ENCODE data around the gene UNC13C. TPM values are rescaled to one million over a fixed set of nuclear protein-coding genes. Genes with fewer than 3 reads are reported as not detected.

Gene UNC13C
- total RNA-seq, 1 experiment from 2014 or later, result not detected

DNA sequence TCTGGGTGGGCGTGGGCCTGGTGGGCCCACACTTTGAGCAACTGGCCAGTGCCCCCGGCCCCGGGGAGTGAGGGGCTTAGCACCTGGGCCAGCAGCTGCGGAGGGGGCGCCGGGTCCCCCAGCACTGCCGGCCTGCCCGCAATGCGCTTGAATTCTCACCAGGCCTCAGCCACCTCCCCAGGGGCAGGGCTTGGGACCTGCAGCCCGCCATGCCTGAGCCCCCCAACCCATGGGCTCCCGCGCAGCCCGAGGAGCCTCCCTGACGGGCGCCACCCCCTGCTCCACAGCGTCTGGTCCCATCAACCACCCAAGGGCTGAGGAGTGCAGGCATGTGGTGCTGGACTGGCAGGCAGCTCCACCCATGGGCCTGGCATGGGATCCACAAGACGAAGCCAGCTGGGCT, 484.3 kb downstream of the UNC13C start:
- intact Hi-C loops (cut with micrococcal nuclease), result no loop called here

DNA sequence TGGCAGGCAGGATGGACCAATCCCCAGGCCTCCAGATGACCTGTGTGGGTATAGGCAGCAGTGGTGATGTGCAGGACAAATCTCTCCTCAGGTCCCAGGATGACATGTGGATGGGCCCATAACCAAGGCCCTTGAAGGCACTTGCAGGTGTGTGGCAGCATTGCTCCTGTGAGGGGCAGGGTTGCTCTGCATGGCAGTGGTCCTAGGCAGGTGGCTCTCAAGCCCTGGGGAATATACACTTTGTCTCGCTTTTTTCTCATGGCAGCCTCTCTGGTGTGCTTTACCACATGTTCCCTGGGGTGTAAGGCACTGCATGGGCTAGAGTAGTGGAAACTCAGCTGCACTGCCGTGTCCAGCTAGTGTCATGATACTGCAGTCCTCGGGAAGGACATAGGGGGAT, 503.6 kb downstream of the UNC13C start:
- no peak for DNase-seq (ENCODE audit: low read depth, low spot score)
- ChIA-PET CTCF (no interaction called here), RAD21 (ENCODE audit: low non-redundant PET in 1 of 2, low total read pairs in 2 of 2, uncharacterized antibody in 2 of 2, unreplicated experiment in 2 of 2) (no interaction called here), POLR2A (no interaction called here)
- no peak overlapping the region for H3K4me2 ChIP-seq (ENCODE audit: low read length)
- H2AFZ ChIP-seq (ENCODE audit: low read depth, low read length, poor library complexity, severe bottlenecking), result no peak overlapping the region
- no TSS peak for BruUV-seq (replicated peaks)
- H3K36me3 ChIP-seq (ENCODE audit: control insufficient read depth in 1 of 2, insufficient read depth in 2 of 2, low read length in 2 of 2), result no peaks in the 10 kb centered on the region
- intact Hi-C loops (cut with micrococcal nuclease), result no loop called here
- no peaks in the 10 kb centered on the region for H3K27me3 ChIP-seq (ENCODE audit: insufficient read depth, low read length)
- no peaks in the 10 kb centered on the region for H3K4me1 ChIP-seq (ENCODE audit: control insufficient read depth in 1 of 2, insufficient read depth in 2 of 2, low read length in 2 of 2)
- no peaks in the 10 kb centered on the region for H4K20me1 ChIP-seq (ENCODE audit: insufficient read depth)
- no peak overlapping the region for H3K27ac ChIP-seq (ENCODE audit: low read depth, low read length)
- H3K9me3 ChIP-seq (ENCODE audit: control insufficient read depth in 1 of 2, insufficient read depth in 1 of 2, low read depth in 1 of 2, low read length in 2 of 2), result peaks cover 11 to 23% of the 10 kb centered on the region in 2 experiments; a peak in 3 of 4 replicates
- ATAC-seq, result no peak
- no peak overlapping the region for H3K9ac ChIP-seq (ENCODE audit: low read length)
- no peaks in the 10 kb centered on the region for H3K79me2 ChIP-seq (ENCODE audit: insufficient read depth, low read length)
- H3K9me2 ChIP-seq (ENCODE audit: insufficient read depth), result no peaks in the 10 kb centered on the region
- no peak overlapping the region for H3K4me3 ChIP-seq (replicated peaks in 1 of 2; ENCODE audit: low read depth in 1 of 2, low read length in 2 of 2)
- TF ChIP-seq, protein P1, sequence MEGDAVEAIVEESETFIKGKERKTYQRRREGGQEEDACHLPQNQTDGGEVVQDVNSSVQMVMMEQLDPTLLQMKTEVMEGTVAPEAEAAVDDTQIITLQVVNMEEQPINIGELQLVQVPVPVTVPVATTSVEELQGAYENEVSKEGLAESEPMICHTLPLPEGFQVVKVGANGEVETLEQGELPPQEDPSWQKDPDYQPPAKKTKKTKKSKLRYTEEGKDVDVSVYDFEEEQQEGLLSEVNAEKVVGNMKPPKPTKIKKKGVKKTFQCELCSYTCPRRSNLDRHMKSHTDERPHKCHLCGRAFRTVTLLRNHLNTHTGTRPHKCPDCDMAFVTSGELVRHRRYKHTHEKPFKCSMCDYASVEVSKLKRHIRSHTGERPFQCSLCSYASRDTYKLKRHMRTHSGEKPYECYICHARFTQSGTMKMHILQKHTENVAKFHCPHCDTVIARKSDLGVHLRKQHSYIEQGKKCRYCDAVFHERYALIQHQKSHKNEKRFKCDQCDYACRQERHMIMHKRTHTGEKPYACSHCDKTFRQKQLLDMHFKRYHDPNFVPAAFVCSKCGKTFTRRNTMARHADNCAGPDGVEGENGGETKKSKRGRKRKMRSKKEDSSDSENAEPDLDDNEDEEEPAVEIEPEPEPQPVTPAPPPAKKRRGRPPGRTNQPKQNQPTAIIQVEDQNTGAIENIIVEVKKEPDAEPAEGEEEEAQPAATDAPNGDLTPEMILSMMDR (IDR thresholded peaks at IDR 0.05 in 2 of 3, conservative IDR thresholded peaks at IDR 0.05 in 1 of 3; ENCODE audit: borderline replicate concordance in 1 of 3, insufficient read depth in 1 of 3, low read depth in 2 of 3, low read length in 2 of 3), result no peak
- TF ChIP-seq EZH2 (IDR thresholded peaks at IDR 0.05), result no peak
- TF ChIP-seq, protein P2, sequence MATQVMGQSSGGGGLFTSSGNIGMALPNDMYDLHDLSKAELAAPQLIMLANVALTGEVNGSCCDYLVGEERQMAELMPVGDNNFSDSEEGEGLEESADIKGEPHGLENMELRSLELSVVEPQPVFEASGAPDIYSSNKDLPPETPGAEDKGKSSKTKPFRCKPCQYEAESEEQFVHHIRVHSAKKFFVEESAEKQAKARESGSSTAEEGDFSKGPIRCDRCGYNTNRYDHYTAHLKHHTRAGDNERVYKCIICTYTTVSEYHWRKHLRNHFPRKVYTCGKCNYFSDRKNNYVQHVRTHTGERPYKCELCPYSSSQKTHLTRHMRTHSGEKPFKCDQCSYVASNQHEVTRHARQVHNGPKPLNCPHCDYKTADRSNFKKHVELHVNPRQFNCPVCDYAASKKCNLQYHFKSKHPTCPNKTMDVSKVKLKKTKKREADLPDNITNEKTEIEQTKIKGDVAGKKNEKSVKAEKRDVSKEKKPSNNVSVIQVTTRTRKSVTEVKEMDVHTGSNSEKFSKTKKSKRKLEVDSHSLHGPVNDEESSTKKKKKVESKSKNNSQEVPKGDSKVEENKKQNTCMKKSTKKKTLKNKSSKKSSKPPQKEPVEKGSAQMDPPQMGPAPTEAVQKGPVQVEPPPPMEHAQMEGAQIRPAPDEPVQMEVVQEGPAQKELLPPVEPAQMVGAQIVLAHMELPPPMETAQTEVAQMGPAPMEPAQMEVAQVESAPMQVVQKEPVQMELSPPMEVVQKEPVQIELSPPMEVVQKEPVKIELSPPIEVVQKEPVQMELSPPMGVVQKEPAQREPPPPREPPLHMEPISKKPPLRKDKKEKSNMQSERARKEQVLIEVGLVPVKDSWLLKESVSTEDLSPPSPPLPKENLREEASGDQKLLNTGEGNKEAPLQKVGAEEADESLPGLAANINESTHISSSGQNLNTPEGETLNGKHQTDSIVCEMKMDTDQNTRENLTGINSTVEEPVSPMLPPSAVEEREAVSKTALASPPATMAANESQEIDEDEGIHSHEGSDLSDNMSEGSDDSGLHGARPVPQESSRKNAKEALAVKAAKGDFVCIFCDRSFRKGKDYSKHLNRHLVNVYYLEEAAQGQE (IDR thresholded peaks at IDR 0.05; ENCODE audit: low read depth), result no peak
- TF ChIP-seq SIN3A (IDR thresholded peaks at IDR 0.05; ENCODE audit: low read depth), result no peak
- no peak for TF ChIP-seq EGR1 (IDR thresholded peaks at IDR 0.05; ENCODE audit: low read depth)
- TF ChIP-seq, protein P3, sequence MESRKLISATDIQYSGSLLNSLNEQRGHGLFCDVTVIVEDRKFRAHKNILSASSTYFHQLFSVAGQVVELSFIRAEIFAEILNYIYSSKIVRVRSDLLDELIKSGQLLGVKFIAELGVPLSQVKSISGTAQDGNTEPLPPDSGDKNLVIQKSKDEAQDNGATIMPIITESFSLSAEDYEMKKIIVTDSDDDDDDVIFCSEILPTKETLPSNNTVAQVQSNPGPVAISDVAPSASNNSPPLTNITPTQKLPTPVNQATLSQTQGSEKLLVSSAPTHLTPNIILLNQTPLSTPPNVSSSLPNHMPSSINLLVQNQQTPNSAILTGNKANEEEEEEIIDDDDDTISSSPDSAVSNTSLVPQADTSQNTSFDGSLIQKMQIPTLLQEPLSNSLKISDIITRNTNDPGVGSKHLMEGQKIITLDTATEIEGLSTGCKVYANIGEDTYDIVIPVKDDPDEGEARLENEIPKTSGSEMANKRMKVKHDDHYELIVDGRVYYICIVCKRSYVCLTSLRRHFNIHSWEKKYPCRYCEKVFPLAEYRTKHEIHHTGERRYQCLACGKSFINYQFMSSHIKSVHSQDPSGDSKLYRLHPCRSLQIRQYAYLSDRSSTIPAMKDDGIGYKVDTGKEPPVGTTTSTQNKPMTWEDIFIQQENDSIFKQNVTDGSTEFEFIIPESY (IDR thresholded peaks at IDR 0.05; ENCODE audit: extremely low read depth, insufficient replicate concordance, low read length), result no peak
- TF ChIP-seq SRF (IDR thresholded peaks at IDR 0.05; ENCODE audit: low read depth), result no peak
- no peak for TF ChIP-seq YY1 (IDR thresholded peaks at IDR 0.05; ENCODE audit: extremely low read depth, insufficient replicate concordance, low read depth, low read length)
- no peak for TF ChIP-seq POLR2A (IDR thresholded peaks at IDR 0.05; ENCODE audit: borderline replicate concordance, extremely low read depth, insufficient read depth, insufficient read length)
- TF ChIP-seq SP1 (IDR thresholded peaks at IDR 0.05; ENCODE audit: low read depth), result no peak
- TF ChIP-seq EZH2phosphoT487 (IDR thresholded peaks at IDR 0.05; ENCODE audit: borderline replicate concordance), result no peak

More for the DNA sequence above, 484.3 kb downstream of the UNC13C start:
- ChIA-PET RAD21 (ENCODE audit: low non-redundant PET in 1 of 2, low total read pairs in 2 of 2, uncharacterized antibody in 2 of 2, unreplicated experiment in 2 of 2) (no interaction called here), POLR2A (no interaction called here), CTCF (no interaction called here)
- Histone ChIP-seq H3K4me2 (ENCODE audit: low read length) (no peak overlapping the region), H3K79me2 (ENCODE audit: insufficient read depth, low read length) (no peaks in the 10 kb centered on the region), H3K9ac (ENCODE audit: low read length) (no peak overlapping the region), H3K36me3 (ENCODE audit: control insufficient read depth in 1 of 2, insufficient read depth in 2 of 2, low read length in 2 of 2) (no peaks in the 10 kb centered on the region), H3K27me3 (ENCODE audit: insufficient read depth, low read length) (no peaks in the 10 kb centered on the region), H2AFZ (ENCODE audit: low read depth, low read length, poor library complexity, severe bottlenecking) (no peak overlapping the region), H3K4me3 (replicated peaks in 1 of 2; ENCODE audit: low read depth in 1 of 2, low read length in 2 of 2) (no peak overlapping the region), H3K9me3 (ENCODE audit: control insufficient read depth in 1 of 2, insufficient read depth in 1 of 2, low read depth in 1 of 2, low read length in 2 of 2) (peaks cover 14 to 25% of the 10 kb centered on the region in 2 experiments; a peak in 3 of 4 replicates), H3K4me1 (ENCODE audit: control insufficient read depth in 1 of 2, insufficient read depth in 2 of 2, low read length in 2 of 2) (no peaks in the 10 kb centered on the region), H3K27ac (ENCODE audit: low read depth, low read length) (no peak overlapping the region), H4K20me1 (ENCODE audit: insufficient read depth) (no peaks in the 10 kb centered on the region), H3K9me2 (ENCODE audit: insufficient read depth) (no peaks in the 10 kb centered on the region)
- DNase-seq (ENCODE audit: low read depth, low spot score) (no peak), ATAC-seq (no peak)
- TF ChIP-seq SP1 (IDR thresholded peaks at IDR 0.05; ENCODE audit: low read depth), result no peak
- no peak for TF ChIP-seq JUND (IDR thresholded peaks at IDR 0.05)
- no peak for TF ChIP-seq YY1 (IDR thresholded peaks at IDR 0.05; ENCODE audit: extremely low read depth, insufficient replicate concordance, low read depth, low read length)
- TF ChIP-seq FOSL1 (IDR thresholded peaks at IDR 0.05; ENCODE audit: low read depth), result no peak
- TF ChIP-seq EZH2phosphoT487 (IDR thresholded peaks at IDR 0.05; ENCODE audit: borderline replicate concordance), result no peak
- no peak for TF ChIP-seq ZFX (IDR thresholded peaks at IDR 0.05)
- TF ChIP-seq SIN3A (IDR thresholded peaks at IDR 0.05; ENCODE audit: low read depth), result no peak
- BruUV-seq (replicated peaks), result no TSS peak

Data from HCT116 (cell line).